Measurements from ENCODE around the gene SP2. TPM values are rescaled to one million over a fixed set of nuclear protein-coding genes. Genes with fewer than 3 reads are reported as not detected.

SP2 gene
- polyA plus RNA-seq, 3 donors, result 3.1 to 26.7 (median 6.8) TPM

DNA sequence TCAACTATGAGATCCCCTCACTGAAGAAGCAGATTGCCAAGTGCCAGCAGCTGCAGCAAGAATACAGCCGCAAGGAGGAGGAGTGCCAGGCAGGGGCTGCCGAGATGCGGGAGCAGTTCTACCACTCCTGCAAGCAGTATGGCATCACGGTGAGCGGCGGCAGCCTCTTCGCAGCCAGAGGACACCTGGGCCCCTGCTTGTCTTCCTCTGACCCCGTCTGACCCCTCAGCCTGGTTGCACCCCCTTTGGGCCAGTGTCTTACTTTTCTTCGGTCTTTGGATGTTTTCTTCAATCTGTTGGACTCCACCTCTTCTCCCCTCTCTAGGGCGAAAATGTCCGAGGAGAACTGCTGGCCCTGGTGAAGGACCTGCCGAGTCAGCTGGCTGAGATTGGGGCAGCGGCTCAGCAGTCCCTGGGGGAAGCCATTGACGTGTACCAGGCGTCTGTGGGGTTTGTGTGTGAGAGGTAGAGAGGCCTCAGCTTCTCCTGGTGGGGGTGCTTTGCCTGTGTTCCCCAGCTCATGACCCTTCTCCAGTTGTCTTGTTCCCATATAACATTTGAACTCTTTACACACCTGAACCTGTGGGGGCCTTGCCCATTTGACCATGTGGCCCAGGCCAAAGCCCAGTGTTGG is 79.3 kb downstream of the SP2 start:
- no peak overlapping the region for H3K4me3 Mint-ChIP-seq
- Histone ChIP-seq H3K79me2 (ENCODE audit: insufficient read depth, low read length) (peaks cover 31% of the 10 kb centered on the region), H3K4me1 (ENCODE audit: control insufficient read depth in 1 of 2, insufficient read depth in 2 of 2, low read length in 2 of 2) (peaks cover 17 to 28% of the 10 kb centered on the region in 2 donors), H2AFZ (ENCODE audit: insufficient read depth, low read depth, low read length, poor library complexity, severe bottlenecking) (no peak overlapping the region), H3K27ac (ENCODE audit: low read depth in 1 of 2, low read length in 2 of 2) (no peak overlapping the region), H3K4me3 (replicated peaks in 1 of 3; ENCODE audit: low read depth in 2 of 3, low read length in 3 of 3) (no peak overlapping the region), H4K20me1 (ENCODE audit: insufficient read depth, low read length) (peaks cover 6% of the 10 kb centered on the region), H3K9ac (ENCODE audit: insufficient read depth, low read length, poor library complexity, severe bottlenecking) (no peak overlapping the region), H3K36me3 (replicated peaks in 1 of 2; ENCODE audit: control insufficient read depth in 1 of 2, insufficient read depth in 2 of 2, low read length in 2 of 2) (peaks cover 59 to 73% of the 10 kb centered on the region in 2 donors), H3K9me3 (replicated peaks in 1 of 2; ENCODE audit: control insufficient read depth in 1 of 2, insufficient read depth in 1 of 2, low read length in 2 of 2) (no peaks in the 10 kb centered on the region), H3K4me2 (replicated peaks; ENCODE audit: extremely low read depth, low read length, poor library complexity, severe bottlenecking) (no peak overlapping the region), H3K27me3 (ENCODE audit: control insufficient read depth in 2 of 2, insufficient read depth in 2 of 2, low read length in 2 of 2) (no peaks in the 10 kb centered on the region)
- peaks cover 63 to 72% of the 10 kb centered on the region in 2 donors for H3K36me3 Mint-ChIP-seq
- peaks cover 0 to 2% (median 1%) of the 10 kb centered on the region in 3 donors for H3K27me3 Mint-ChIP-seq (ENCODE audit: low read depth in 3 of 3)
- peaks cover 0 to 4% (median 0%) of the 10 kb centered on the region in 7 donors for H3K9me3 Mint-ChIP-seq
- TF ChIP-seq, protein P1, sequence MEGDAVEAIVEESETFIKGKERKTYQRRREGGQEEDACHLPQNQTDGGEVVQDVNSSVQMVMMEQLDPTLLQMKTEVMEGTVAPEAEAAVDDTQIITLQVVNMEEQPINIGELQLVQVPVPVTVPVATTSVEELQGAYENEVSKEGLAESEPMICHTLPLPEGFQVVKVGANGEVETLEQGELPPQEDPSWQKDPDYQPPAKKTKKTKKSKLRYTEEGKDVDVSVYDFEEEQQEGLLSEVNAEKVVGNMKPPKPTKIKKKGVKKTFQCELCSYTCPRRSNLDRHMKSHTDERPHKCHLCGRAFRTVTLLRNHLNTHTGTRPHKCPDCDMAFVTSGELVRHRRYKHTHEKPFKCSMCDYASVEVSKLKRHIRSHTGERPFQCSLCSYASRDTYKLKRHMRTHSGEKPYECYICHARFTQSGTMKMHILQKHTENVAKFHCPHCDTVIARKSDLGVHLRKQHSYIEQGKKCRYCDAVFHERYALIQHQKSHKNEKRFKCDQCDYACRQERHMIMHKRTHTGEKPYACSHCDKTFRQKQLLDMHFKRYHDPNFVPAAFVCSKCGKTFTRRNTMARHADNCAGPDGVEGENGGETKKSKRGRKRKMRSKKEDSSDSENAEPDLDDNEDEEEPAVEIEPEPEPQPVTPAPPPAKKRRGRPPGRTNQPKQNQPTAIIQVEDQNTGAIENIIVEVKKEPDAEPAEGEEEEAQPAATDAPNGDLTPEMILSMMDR (IDR thresholded peaks at IDR 0.05), result no peak
- no peak for DNase-seq
- peaks cover 27% of the 10 kb centered on the region for H3K4me1 Mint-ChIP-seq
- intact Hi-C loops (cut with micrococcal nuclease), result loop anchor here in 1 of 2 donors (10.0 kb wide), 1 partner anchor 129 kb away; the partner anchor contains the start of genes CBX1 and SNX11
- no peak overlapping the region for H3K27ac Mint-ChIP-seq
- 95% methylated on average over 9 of the region's 15 CpGs for WGBS (ENCODE audit: insufficient coverage)

DNA sequence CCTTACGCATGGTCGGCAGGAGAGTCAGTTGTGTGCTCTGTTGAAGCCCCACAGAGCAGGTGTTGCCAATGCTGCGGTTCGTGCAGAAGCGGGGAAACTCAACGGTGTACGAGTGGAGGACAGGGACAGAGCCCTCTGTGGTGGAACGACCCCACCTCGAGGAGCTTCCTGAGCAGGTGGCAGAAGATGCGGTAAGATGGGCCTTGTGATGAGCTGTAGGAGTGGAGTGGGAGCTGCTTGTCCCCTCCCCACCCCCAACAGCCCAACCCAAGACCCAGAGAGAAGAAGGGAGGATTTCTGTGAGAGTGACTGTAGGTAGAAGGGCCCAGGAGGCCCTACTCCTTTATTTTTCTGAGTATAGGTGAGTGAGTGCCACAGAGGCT is 79.8 kb downstream of the SP2 start:
- Mint-ChIP-seq H3K9me3 (peaks cover 0 to 2% (median 0%) of the 10 kb centered on the region in 7 donors), H3K4me1 (peaks cover 29% of the 10 kb centered on the region), H3K27me3 (ENCODE audit: low read depth in 3 of 3) (peaks cover 0 to 2% (median 1%) of the 10 kb centered on the region in 3 donors), H3K4me3 (no peak overlapping the region), H3K27ac (peak overlapping the region in 1 of 7 donors; percentile 54), H3K36me3 (peaks cover 68 to 77% of the 10 kb centered on the region in 2 donors)
- no peak overlapping the region for H3K4me2 ChIP-seq (replicated peaks; ENCODE audit: extremely low read depth, low read length, poor library complexity, severe bottlenecking)
- peaks cover 6% of the 10 kb centered on the region for H4K20me1 ChIP-seq (ENCODE audit: insufficient read depth, low read length)
- H3K27ac ChIP-seq (ENCODE audit: low read depth in 1 of 2, low read length in 2 of 2), result no peak overlapping the region
- H3K36me3 ChIP-seq (replicated peaks in 1 of 2; ENCODE audit: control insufficient read depth in 1 of 2, insufficient read depth in 2 of 2, low read length in 2 of 2), result peaks cover 64 to 78% of the 10 kb centered on the region in 2 donors
- H3K9ac ChIP-seq (ENCODE audit: insufficient read depth, low read length, poor library complexity, severe bottlenecking), result no peak overlapping the region
- no peaks in the 10 kb centered on the region for H3K27me3 ChIP-seq (ENCODE audit: control insufficient read depth in 2 of 2, insufficient read depth in 2 of 2, low read length in 2 of 2)
- no peak overlapping the region for H3K4me3 ChIP-seq (replicated peaks in 1 of 3; ENCODE audit: low read depth in 2 of 3, low read length in 3 of 3)
- H2AFZ ChIP-seq (ENCODE audit: insufficient read depth, low read depth, low read length, poor library complexity, severe bottlenecking), result no peak overlapping the region
- TF ChIP-seq, protein P1 (IDR thresholded peaks at IDR 0.05), result no peak
- intact Hi-C loops (cut with micrococcal nuclease), result loop anchor here in 1 of 2 donors (10.0 kb wide), 1 partner anchor 129 kb away; the partner anchor contains the start of genes CBX1 and SNX11
- H3K79me2 ChIP-seq (ENCODE audit: insufficient read depth, low read length), result peaks cover 31% of the 10 kb centered on the region
- no peak for DNase-seq
- H3K9me3 ChIP-seq (replicated peaks in 1 of 2; ENCODE audit: control insufficient read depth in 1 of 2, insufficient read depth in 1 of 2, low read length in 2 of 2), result no peaks in the 10 kb centered on the region
- 100% methylated on average over 6 of the region's 10 CpGs for WGBS (ENCODE audit: insufficient coverage)
- peaks cover 18 to 30% of the 10 kb centered on the region in 2 donors for H3K4me1 ChIP-seq (ENCODE audit: control insufficient read depth in 1 of 2, insufficient read depth in 2 of 2, low read length in 2 of 2)
